GM23338 (cell line): ENCODE data around the gene TIMP4. TPM values are rescaled to one million over a fixed set of nuclear protein-coding genes. Genes with fewer than 3 reads are reported as not detected.

Experiments used
- ATAC-seq: fragments of 200-7000 bp; cut with Tn5 transposase; 3 replicates; pipeline ENCODE4 v1.9.1; 2020
- DNase-seq: peaks from one replicate; pipeline ENCODE4 v3.0.0-alpha.2; 2015; ENCODE audit warnings: low spot score
- H2AFZ ChIP-seq: fragments of 200-600 bp; sonication (generic); 2 replicates; pipeline ENCODE4 v1.8.0; 2016; ENCODE audit warnings: antibody characterized with exemption, mild to moderate bottlenecking, moderate library complexity
- H3F3A ChIP-seq: fragments of 200-600 bp; sonication (generic); replicated peaks from 2 replicates; pipeline ENCODE4 v1.8.0; 2017; ENCODE audit warnings: antibody characterized with exemption, mixed run types, low read depth
- H3K27ac ChIP-seq: fragments of 200-600 bp; sonication (generic); 2 replicates; pipeline ENCODE4 v1.6.1; 2016; ENCODE audit warnings: low read depth
- H3K27me3 ChIP-seq: fragments of 200-600 bp; sonication (generic); 2 replicates; pipeline ENCODE4 v1.8.0; 2016; ENCODE audit warnings: mild to moderate bottlenecking, mixed run types, moderate library complexity; ENCODE audit not compliant: insufficient read depth
- H3K36me3 ChIP-seq: fragments of 200-600 bp; sonication (generic); 2 replicates; pipeline ENCODE4 v1.8.0; 2016; ENCODE audit warnings: mild to moderate bottlenecking; ENCODE audit not compliant: insufficient read depth
- H3K4me1 ChIP-seq: fragments of 200-600 bp; sonication (generic); 2 replicates; pipeline ENCODE4 v1.8.0; 2016; ENCODE audit warnings: mild to moderate bottlenecking, moderate library complexity; ENCODE audit not compliant: insufficient read depth
- H3K4me2 ChIP-seq: fragments of 200-600 bp; sonication (generic); 2 replicates; pipeline ENCODE4 v1.7.1; 2017; ENCODE audit warnings: mixed run types
- H3K4me3 ChIP-seq: fragments of 200-600 bp; sonication (generic); 2 replicates; pipeline ENCODE4 v1.6.1; 2016; ENCODE audit warnings: mixed run types
- H3K79me2 ChIP-seq: fragments of 200-600 bp; sonication (generic); replicated peaks from 2 replicates; pipeline ENCODE4 v1.8.0; 2017; ENCODE audit warnings: mild to moderate bottlenecking; ENCODE audit not compliant: insufficient read depth
- H3K9me2 ChIP-seq: fragments of 200-600 bp; sonication (generic); 2 replicates; pipeline ENCODE4 v1.8.0; 2017; ENCODE audit not compliant: insufficient read depth
- H4K20me1 ChIP-seq: fragments of 200-600 bp; sonication (generic); replicated peaks from 2 replicates; pipeline ENCODE4 v1.8.0; 2017; ENCODE audit warnings: mild to moderate bottlenecking; ENCODE audit not compliant: insufficient read depth
- H3K27ac Mint-ChIP-seq: 2 replicates; pipeline ENCODE4 v1.8.0; 2020; ENCODE audit warnings: inconsistent platforms, mild to moderate bottlenecking, moderate library complexity, mixed read lengths
- H3K27me3 Mint-ChIP-seq: 3 replicates; pipeline ENCODE4 v1.8.0; 2022; ENCODE audit warnings: low read depth, mild to moderate bottlenecking, moderate library complexity, mixed read lengths, inconsistent platforms; ENCODE audit not compliant: insufficient read depth, poor library complexity
- H3K36me3 Mint-ChIP-seq: 3 replicates; pipeline ENCODE4 v1.8.0; 2021; ENCODE audit warnings: low read depth, mild to moderate bottlenecking, inconsistent platforms, moderate library complexity, mixed read lengths
- H3K4me1 Mint-ChIP-seq: 3 replicates; pipeline ENCODE4 v1.8.0; 2020; ENCODE audit warnings: mild to moderate bottlenecking, inconsistent platforms, mixed read lengths
- H3K4me3 Mint-ChIP-seq: 3 replicates; pipeline ENCODE4 v1.8.0; 2021; ENCODE audit warnings: moderate library complexity, mild to moderate bottlenecking, inconsistent platforms, mixed read lengths
- H3K9me3 Mint-ChIP-seq: 3 replicates; pipeline ENCODE4 v1.8.0; 2020; ENCODE audit warnings: moderate library complexity, mild to moderate bottlenecking, inconsistent platforms, mixed read lengths
- POLR2AphosphoS5 ChIP-seq: IDR thresholded peaks from 2 replicates; pipeline ENCODE4 v1.6.1; 2016; ENCODE audit warnings: antibody characterized with exemption, low read depth
- polyA plus RNA-seq: library from polyadenylated mRNA; unstranded; fragments of >200 nt; fragmentation: Nextera tagmentation; extraction: Ambion mirVana; gene quantifications from 2 replicates; pipeline ENCODE4 v1.2.1, GENCODE V29; 2016
- total RNA-seq: library from RNA; depleted of rRNA; stranded (reverse); fragments of >200 nt; shearing (Covaris generic); gene quantifications from 2 replicates; pipeline ENCODE4 v1.2.3, GENCODE V29; 2014
- TF ChIP-seq, protein P1 (sequence below): fragments of 250-450 bp; sonication (Bioruptor Pico); IDR thresholded peaks from 2 replicates; pipeline ENCODE4 v1.5.0; 2020; ENCODE audit warnings: mild to moderate bottlenecking, moderate library complexity
- TF ChIP-seq, protein P2 (sequence below), 2 experiments: fragments of 200-600 bp in 1 of 2; sonication (generic) in 1 of 2; conservative IDR thresholded peaks; 2 replicates each; pipeline versions ENCODE4 v1.5.1 to v1.6.1; 2016 to 2017; ENCODE audit warnings: antibody characterized with exemption in 2 of 2, low read depth in 2 of 2, mild to moderate bottlenecking in 2 of 2, moderate library complexity in 1 of 2

Gene TIMP4
- total and polyA plus RNA-seq, 2 experiments from 2014 or later: 6.7 to 11.1 TPM

DNA sequence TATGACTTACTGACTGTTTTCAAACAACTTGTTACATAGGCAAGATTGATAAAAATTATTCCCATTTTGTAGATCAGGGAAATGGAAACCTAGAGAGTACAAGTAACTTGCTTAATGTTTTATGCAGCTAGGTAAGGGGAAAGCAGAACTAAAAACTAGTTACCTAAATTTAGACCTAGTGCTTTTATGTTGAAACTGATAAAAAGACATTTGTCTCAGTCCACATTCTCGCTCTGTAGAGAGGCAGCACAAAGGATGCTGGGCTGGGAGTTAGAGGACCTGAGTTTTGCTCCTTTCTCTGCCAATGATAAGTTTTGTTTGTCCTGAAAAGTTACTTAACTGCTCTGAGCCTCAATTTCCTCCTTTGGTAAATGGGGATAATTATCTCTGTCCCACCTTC, 17.4 kb downstream of the TIMP4 start (continued):
- TF ChIP-seq, protein P1, sequence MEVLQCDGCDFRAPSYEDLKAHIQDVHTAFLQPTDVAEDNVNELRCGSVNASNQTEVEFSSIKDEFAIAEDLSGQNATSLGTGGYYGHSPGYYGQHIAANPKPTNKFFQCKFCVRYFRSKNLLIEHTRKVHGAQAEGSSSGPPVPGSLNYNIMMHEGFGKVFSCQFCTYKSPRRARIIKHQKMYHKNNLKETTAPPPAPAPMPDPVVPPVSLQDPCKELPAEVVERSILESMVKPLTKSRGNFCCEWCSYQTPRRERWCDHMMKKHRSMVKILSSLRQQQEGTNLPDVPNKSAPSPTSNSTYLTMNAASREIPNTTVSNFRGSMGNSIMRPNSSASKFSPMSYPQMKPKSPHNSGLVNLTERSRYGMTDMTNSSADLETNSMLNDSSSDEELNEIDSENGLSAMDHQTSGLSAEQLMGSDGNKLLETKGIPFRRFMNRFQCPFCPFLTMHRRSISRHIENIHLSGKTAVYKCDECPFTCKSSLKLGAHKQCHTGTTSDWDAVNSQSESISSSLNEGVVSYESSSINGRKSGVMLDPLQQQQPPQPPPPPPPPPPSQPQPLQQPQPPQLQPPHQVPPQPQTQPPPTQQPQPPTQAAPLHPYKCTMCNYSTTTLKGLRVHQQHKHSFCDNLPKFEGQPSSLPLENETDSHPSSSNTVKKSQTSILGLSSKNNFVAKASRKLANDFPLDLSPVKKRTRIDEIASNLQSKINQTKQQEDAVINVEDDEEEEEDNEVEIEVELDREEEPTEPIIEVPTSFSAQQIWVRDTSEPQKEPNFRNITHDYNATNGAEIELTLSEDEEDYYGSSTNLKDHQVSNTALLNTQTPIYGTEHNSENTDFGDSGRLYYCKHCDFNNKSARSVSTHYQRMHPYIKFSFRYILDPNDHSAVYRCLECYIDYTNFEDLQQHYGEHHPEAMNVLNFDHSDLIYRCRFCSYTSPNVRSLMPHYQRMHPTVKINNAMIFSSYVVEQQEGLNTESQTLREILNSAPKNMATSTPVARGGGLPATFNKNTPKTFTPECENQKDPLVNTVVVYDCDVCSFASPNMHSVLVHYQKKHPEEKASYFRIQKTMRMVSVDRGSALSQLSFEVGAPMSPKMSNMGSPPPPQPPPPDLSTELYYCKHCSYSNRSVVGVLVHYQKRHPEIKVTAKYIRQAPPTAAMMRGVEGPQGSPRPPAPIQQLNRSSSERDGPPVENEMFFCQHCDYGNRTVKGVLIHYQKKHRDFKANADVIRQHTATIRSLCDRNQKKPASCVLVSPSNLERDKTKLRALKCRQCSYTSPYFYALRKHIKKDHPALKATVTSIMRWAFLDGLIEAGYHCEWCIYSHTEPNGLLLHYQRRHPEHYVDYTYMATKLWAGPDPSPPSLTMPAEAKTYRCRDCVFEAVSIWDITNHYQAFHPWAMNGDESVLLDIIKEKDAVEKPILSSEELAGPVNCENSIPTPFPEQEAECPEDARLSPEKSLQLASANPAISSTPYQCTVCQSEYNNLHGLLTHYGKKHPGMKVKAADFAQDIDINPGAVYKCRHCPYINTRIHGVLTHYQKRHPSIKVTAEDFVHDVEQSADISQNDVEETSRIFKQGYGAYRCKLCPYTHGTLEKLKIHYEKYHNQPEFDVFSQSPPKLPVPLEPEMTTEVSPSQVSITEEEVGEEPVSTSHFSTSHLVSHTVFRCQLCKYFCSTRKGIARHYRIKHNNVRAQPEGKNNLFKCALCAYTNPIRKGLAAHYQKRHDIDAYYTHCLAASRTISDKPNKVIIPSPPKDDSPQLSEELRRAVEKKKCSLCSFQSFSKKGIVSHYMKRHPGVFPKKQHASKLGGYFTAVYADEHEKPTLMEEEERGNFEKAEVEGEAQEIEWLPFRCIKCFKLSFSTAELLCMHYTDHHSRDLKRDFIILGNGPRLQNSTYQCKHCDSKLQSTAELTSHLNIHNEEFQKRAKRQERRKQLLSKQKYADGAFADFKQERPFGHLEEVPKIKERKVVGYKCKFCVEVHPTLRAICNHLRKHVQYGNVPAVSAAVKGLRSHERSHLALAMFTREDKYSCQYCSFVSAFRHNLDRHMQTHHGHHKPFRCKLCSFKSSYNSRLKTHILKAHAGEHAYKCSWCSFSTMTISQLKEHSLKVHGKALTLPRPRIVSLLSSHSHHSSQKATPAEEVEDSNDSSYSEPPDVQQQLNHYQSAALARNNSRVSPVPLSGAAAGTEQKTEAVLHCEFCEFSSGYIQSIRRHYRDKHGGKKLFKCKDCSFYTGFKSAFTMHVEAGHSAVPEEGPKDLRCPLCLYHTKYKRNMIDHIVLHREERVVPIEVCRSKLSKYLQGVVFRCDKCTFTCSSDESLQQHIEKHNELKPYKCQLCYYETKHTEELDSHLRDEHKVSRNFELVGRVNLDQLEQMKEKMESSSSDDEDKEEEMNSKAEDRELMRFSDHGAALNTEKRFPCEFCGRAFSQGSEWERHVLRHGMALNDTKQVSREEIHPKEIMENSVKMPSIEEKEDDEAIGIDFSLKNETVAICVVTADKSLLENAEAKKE: no peak

DNA sequence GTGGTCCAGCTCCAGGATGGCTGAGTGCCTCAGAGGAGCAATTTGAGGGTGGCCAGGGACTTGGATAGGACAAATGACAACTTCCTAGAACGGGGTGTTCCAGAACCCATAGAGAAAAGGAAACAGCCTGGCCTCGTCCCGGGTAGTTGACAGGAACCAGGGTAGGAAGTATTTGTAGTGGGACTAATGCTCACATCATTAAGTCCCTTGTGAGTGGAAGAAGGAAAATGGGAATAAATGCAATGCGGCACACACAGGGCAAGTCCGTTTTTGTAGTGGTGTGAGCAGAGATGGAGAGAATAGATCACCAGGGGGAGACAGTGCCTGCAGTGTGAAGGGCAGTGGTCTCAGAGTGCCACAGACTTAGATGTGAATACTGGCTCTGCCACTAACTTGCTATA, 19.6 kb downstream of the TIMP4 start:
- H3K4me1 Mint-ChIP-seq: peaks cover 5% of the 10 kb centered on the region; the same call in 2 of the 3 replicates
- no peaks in the 10 kb centered on the region for H3K36me3 ChIP-seq
- H3K9me2 ChIP-seq: no peaks in the 10 kb centered on the region
- H4K20me1 ChIP-seq: no peaks in the 10 kb centered on the region; the same call in 1 of the 2 replicates
- H3K79me2 ChIP-seq: no peaks in the 10 kb centered on the region
- ATAC-seq (peak; percentile 87), DNase-seq (peak; percentile 64)
- H3K36me3 Mint-ChIP-seq: no peaks in the 10 kb centered on the region
- TF ChIP-seq POLR2AphosphoS5: no peak
- TF ChIP-seq, protein P2, sequence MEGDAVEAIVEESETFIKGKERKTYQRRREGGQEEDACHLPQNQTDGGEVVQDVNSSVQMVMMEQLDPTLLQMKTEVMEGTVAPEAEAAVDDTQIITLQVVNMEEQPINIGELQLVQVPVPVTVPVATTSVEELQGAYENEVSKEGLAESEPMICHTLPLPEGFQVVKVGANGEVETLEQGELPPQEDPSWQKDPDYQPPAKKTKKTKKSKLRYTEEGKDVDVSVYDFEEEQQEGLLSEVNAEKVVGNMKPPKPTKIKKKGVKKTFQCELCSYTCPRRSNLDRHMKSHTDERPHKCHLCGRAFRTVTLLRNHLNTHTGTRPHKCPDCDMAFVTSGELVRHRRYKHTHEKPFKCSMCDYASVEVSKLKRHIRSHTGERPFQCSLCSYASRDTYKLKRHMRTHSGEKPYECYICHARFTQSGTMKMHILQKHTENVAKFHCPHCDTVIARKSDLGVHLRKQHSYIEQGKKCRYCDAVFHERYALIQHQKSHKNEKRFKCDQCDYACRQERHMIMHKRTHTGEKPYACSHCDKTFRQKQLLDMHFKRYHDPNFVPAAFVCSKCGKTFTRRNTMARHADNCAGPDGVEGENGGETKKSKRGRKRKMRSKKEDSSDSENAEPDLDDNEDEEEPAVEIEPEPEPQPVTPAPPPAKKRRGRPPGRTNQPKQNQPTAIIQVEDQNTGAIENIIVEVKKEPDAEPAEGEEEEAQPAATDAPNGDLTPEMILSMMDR (conservative IDR thresholded peaks at IDR 0.05; ENCODE audit: low read depth in 2 of 2): peak; percentile 61 to 89
- H3K4me1 ChIP-seq: 0 out of 2 replicates have a peak, but pooled peaks cover 4% of the 10 kb centered on the region
- H3K4me3 ChIP-seq: no peak overlapping the region
- H2AFZ ChIP-seq: no peak overlapping the region
- H3K4me3 Mint-ChIP-seq: no peak overlapping the region
- H3K27me3 ChIP-seq: no peaks in the 10 kb centered on the region
- no peak overlapping the region for H3K27ac ChIP-seq
- H3K27ac Mint-ChIP-seq: 0 out of 2 replicates have a peak overlapping the region, but pooled peaks have one; percentile 49
- no peaks in the 10 kb centered on the region for H3F3A ChIP-seq
- H3K9me3 Mint-ChIP-seq: no peaks in the 10 kb centered on the region
- no peak overlapping the region for H3K4me2 ChIP-seq
- H3K27me3 Mint-ChIP-seq: no peaks in the 10 kb centered on the region
